GM19372 (cell line): ENCODE measurements around the gene TBCD.
"Not testable (repeated sequence)": the region's sequence is repeated elsewhere in the genome, so short reads cannot be mapped to it uniquely, and the experiment has no call there.

ENCODE experiments used
- ATAC-seq: cut with Tn5 transposase; IDR thresholded peaks from one replicate; pipeline ENCODE4 v1.9.1; 2021; ENCODE audit warnings: mild to moderate bottlenecking, low read depth, moderate library complexity; ENCODE audit not compliant: unreplicated experiment

Gene TBCD

GRCh38 chr17:82942166-82943130, 190.6 kb downstream of the TBCD start:
- ATAC-seq: no peak

- no peak for ATAC-seq
Measured at GRCh38 chr17:82943339-82943738, 191.5 kb downstream of the TBCD start.

DNA sequence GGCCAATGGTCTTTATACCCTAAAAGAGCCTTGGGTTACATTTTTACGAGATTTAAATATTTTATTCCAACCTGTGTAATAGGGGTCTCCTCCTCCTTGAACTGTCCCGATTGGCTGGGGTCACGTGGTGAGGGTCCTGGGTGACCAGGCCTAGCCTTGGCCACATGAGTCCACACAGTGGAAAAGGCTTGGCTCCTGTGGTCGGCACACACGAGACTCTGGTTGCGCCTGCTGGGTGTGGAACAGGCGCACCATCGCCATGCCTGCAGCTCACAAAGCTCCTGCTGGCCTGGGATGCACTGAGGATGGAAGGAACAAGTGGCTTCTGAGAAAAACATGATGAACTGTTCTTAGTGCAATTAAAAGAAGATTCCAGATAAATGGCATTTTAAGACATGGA, 191.9 kb downstream of the TBCD start:
- ATAC-seq: no peak

GRCh38 chr17:82944990-82945389, 193.1 kb downstream of the TBCD start:
- ATAC-seq: no peak

DNA sequence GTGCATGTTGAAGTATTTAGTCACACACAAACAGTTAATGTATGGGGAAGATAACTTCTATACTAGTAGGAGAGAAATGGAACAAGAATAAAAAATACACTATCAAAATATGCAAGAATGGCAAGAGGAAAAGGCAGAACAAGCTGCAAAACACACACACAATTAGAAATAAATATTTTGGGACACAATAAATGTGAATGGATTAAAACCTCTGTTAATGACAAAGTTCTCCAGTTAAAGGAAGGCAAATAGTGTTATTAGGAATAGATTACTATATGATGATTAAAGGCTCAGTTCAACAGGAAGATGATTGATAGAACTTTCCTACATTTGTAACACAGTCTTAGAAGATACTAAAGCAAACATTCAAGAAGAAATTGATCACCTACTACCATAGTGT, 194.2 kb downstream of the TBCD start:
- ATAC-seq: no peak

GRCh38 chr17:82947051-82947991, 195.5 kb downstream of the TBCD start:
- ATAC-seq: no peak

GRCh38 chr17:82948081-82948511, 196.2 kb downstream of the TBCD start:
- no peak for ATAC-seq

- no peak for ATAC-seq
Measured at GRCh38 chr17:82948957-82949356, 197.1 kb downstream of the TBCD start.

DNA sequence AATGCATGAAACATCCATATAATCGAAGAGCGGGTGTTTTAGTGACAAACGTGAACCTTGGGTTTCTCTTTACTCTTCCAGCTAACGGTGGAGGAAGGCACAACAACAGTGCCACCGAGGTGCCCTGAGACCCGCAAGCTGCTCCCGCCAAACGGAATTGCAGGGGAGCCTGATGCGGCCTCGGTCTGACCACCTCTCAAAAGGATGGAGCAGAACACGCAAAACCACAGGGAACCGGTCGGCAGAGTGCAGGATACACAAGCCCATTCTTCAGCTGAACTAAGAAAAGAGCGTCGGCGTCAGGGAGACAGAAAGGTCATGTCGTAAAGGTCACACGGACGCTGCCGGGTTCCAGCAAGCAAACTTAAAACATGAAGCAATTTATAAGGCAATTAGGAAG, 197.5 kb downstream of the TBCD start:
- no peak for ATAC-seq

- no peak for ATAC-seq
Measured at GRCh38 chr17:82949984-82950383, 198.1 kb downstream of the TBCD start.

GRCh38 chr17:82950525-82951102, 198.7 kb downstream of the TBCD start:
- no peak for ATAC-seq

DNA sequence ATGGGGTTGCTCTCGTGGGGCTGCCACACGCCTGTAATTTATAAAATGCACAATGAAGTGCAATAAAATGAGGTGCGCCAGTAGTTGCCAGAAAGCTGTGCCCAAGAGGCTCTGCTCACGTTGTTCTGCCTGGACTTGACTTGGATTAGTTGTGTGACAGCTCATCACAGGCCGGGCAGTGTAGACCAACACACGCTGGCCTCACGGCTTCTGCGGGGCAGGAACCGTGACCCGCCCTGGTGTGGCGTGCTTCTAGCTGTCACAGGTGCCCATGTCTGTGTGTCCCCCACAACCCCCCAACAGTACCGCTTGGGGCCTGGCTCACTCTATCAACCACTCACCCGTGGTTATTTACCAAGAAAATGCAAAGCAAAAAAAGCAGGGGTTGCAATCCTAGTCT, 200.2 kb downstream of the TBCD start:
- ATAC-seq: no peak

- not testable (repeated sequence) for ATAC-seq
Measured at GRCh38 chr17:82955106-82955505, 203.2 kb downstream of the TBCD start.

DNA sequence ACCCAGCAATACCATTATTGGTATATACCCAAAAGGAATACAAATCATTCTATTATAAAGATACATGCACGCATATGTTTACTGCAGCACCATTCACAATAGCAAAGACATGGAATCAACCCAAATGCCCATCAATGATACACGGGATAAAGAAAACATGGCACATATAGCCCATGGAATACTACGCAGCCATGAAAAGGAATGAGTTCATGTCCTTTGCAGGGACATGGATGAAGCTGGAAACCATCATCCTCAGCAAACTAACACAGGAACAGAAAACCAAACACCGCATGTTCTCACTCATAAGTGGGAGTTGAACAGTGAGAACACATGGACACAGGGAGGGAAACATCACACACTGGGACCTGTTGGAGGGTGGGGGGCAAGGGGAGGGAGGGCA, 203.8 kb downstream of the TBCD start:
- ATAC-seq: not testable (repeated sequence)

GRCh38 chr17:82956146-82956725, 204.4 kb downstream of the TBCD start:
- ATAC-seq: no peak

GRCh38 chr17:82956726-82957468, 205.0 kb downstream of the TBCD start:
- no peak for ATAC-seq

DNA sequence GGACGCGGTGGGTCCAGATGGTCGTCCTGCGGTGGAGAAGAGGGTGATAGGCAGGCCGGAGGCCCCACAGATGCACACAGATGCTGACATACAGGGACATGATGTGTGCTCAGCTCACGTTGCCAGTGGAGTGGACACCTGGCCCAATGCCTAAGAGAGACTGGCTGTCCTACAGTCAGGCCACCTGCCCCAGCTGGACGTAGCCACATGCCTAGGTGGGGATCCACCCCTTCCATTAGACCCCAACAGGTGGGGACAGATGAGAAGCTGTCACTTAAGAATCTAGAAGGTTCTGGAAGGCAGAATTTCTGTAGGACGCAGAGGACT, 205.6 kb downstream of the TBCD start:
- ATAC-seq: no peak

- ATAC-seq: no peak
Measured at GRCh38 chr17:82957961-82958561, 206.2 kb downstream of the TBCD start.

DNA sequence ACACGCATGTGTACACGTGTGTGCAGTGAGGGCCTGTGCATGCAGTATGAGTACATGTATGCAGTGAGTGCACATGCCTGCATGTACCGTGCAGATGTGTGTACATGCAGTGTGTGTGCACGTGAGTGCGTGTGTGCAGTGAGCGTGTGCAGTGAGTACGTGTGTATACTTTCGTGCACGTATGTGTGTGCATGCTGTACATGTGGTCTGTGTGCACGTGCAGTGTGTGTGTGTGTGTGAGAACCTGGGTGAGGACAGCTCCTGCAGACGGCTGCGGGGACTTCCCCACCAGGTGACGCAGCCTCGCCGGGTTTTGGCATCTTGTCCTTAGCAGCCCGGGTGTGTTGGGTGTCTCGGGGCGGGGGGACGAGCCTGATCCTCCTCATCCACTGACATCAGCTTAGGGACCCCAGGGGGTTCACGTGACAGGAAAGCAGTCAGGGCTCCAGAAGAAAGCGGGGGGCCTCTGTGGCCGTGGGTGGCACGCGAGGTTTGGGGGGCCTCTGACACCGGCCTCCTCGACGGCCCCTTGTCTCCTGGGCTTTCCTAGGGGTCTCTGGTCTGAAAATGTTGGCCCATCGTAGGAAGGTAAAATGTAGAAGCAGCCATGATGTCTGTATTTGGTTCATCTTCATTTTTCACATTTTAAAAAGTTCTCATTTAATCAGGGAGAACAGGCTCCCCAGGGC, 207.5 kb downstream of the TBCD start:
- no peak for ATAC-seq
